Adrenal gland (tissue), 5 donors: ENCODE data around the gene SLC47A1.

Source experiments
- CTCF ChIP-seq, 6 experiments: fragments of 450-650 bp in 4 of 6; fragments of 200-600 bp in 2 of 6; sonication (generic) in 1 of 6; IDR thresholded peaks; 1 replicate in 5 of 6; 2 replicates in 1 of 6; pipeline versions ENCODE4 v1.5.1 to v1.8.0; 2016 to 2021; ENCODE audit warnings: antibody characterized with exemption in 6 of 6, mild to moderate bottlenecking in 2 of 6, moderate library complexity in 1 of 6
- POLR2A ChIP-seq, 2 donors: fragments of 450-650 bp; IDR thresholded peaks; one replicate each; pipeline ENCODE4 v1.6.1; 2017; ENCODE audit warnings: antibody characterized with exemption in 2 of 2, mild to moderate bottlenecking in 2 of 2, moderate library complexity in 1 of 2
- donor health status: DM: no; HTN: no; CAD: no.

GRCh38 chr17:19507775-19508576 lies 25.7 kb upstream of the SLC47A1 start:
- peak in 1 of 6 experiments; percentile 2 for TF ChIP-seq CTCF (IDR thresholded peaks at IDR 0.05)
- peak; percentile 18 to 77 for TF ChIP-seq POLR2A (IDR thresholded peaks at IDR 0.05)
